ENCODE data around the gene PHC2. TPM values are rescaled to one million over a fixed set of nuclear protein-coding genes. Genes with fewer than 3 reads are reported as not detected.

The PHC2 gene
- total RNA-seq, 1 experiment from 2014 or later: 176 TPM

DNA sequence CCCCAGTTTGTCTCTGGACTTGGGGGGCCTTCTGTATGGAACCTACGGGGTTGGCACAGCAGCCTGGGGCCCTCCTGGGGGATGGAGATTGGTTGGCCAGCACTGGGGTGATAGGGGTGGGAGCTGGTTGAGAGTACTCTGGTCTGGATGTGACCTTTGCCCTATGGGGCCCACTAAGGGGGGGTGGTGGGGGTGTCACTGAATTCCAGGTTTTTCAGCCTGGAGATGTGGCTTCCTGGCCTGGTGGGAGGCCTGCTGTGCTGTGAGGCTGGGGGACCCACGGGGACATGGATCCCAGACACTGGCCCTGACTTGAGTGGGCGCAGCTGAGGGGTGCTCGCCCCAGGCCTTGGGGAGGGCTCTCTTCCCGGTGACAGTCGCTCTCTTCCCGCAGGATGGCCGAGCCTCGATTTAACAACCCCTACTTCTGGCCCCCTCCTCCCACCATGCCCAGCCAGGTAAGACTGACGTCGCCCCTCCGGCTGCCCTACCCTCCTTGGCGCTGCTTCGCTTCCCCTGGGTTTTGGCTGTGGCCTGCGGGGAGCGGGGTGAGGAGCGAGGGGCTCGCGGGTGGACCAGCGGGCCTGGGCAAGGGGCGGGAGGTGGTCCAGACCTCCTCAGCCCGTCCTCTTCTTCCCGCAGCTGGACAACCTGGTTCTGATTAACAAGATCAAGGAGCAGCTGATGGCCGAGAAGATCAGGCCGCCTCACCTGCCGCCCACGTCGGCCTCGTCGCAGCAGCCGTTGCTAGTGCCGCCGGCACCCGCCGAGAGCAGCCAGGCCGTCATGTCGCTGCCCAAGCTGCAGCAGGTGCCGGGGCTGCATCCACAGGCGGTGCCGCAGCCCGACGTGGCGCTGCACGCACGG lies 155.0 kb downstream of the PHC2 start (continued):
- TF ChIP-seq EZH2 (IDR thresholded peaks at IDR 0.05) (no peak), SRF (IDR thresholded peaks at IDR 0.05; ENCODE audit: low read depth) (no peak), ZFX (IDR thresholded peaks at IDR 0.05) (no peak), YY1 (IDR thresholded peaks at IDR 0.05; ENCODE audit: extremely low read depth, insufficient replicate concordance, low read depth, low read length) (no peak), SIN3A (IDR thresholded peaks at IDR 0.05; ENCODE audit: low read depth) (no peak), EZH2phosphoT487 (IDR thresholded peaks at IDR 0.05; ENCODE audit: borderline replicate concordance) (no peak), SP1 (IDR thresholded peaks at IDR 0.05; ENCODE audit: low read depth) (no peak)

DNA sequence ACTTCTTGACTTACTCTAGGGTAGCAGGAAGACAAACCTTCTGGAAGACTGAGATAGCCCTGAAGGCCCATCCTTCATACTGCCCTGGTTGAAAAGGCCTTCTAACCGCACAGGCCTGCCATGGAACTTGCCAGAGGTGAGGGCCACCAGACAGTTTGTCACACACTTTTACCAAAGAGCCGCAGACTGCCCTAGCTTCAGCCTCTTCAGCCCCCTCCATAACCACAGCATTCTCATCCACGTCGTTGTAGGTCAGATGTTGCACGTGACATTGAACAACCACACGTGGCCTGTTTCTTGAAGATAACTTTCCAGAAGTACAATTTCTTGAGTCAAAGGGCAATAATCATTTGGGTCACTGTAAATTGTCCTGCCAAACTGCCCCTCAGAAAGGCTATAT lies 155.7 kb downstream of the PHC2 start:
- H3K4me2 ChIP-seq (ENCODE audit: low read length): no peak overlapping the region
- ATAC-seq (no peak), DNase-seq (ENCODE audit: low read depth, low spot score) (no peak)
- BruUV-seq (replicated peaks): no TSS peak
- H3K9me2 ChIP-seq (ENCODE audit: insufficient read depth): no peaks in the 10 kb centered on the region
- H3K4me1 ChIP-seq (ENCODE audit: control insufficient read depth in 1 of 2, insufficient read depth in 2 of 2, low read length in 2 of 2): no peaks in the 10 kb centered on the region
- intact Hi-C loops (cut with micrococcal nuclease): no loop called here
- CTCF ChIA-PET: interaction anchor here (1.0 kb wide), 1 partner anchor 21 kb away, joined by 3 read pairs; no protein-coding TSS in a partner anchor
- no peaks in the 10 kb centered on the region for H3K27me3 ChIP-seq (ENCODE audit: insufficient read depth, low read length)
- H3K9me3 ChIP-seq (ENCODE audit: control insufficient read depth in 1 of 2, insufficient read depth in 1 of 2, low read depth in 1 of 2, low read length in 2 of 2): no peaks in the 10 kb centered on the region
- POLR2A ChIA-PET: no interaction called here
- no peaks in the 10 kb centered on the region for H3K36me3 ChIP-seq (ENCODE audit: control insufficient read depth in 1 of 2, insufficient read depth in 2 of 2, low read length in 2 of 2)
- H3K79me2 ChIP-seq (ENCODE audit: insufficient read depth, low read length): no peaks in the 10 kb centered on the region
- RAD21 ChIA-PET (ENCODE audit: low non-redundant PET in 1 of 2, low total read pairs in 2 of 2, uncharacterized antibody in 2 of 2, unreplicated experiment in 2 of 2): no interaction called here
- no peak overlapping the region for H2AFZ ChIP-seq (ENCODE audit: low read depth, low read length, poor library complexity, severe bottlenecking)
- TF ChIP-seq, protein P1, sequence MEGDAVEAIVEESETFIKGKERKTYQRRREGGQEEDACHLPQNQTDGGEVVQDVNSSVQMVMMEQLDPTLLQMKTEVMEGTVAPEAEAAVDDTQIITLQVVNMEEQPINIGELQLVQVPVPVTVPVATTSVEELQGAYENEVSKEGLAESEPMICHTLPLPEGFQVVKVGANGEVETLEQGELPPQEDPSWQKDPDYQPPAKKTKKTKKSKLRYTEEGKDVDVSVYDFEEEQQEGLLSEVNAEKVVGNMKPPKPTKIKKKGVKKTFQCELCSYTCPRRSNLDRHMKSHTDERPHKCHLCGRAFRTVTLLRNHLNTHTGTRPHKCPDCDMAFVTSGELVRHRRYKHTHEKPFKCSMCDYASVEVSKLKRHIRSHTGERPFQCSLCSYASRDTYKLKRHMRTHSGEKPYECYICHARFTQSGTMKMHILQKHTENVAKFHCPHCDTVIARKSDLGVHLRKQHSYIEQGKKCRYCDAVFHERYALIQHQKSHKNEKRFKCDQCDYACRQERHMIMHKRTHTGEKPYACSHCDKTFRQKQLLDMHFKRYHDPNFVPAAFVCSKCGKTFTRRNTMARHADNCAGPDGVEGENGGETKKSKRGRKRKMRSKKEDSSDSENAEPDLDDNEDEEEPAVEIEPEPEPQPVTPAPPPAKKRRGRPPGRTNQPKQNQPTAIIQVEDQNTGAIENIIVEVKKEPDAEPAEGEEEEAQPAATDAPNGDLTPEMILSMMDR (IDR thresholded peaks at IDR 0.05 in 2 of 3, conservative IDR thresholded peaks at IDR 0.05 in 1 of 3; ENCODE audit: borderline replicate concordance in 1 of 3, insufficient read depth in 1 of 3, low read depth in 2 of 3, low read length in 2 of 3): no peak
- TF ChIP-seq YY1 (IDR thresholded peaks at IDR 0.05; ENCODE audit: extremely low read depth, insufficient replicate concordance, low read depth, low read length) (no peak), ELF1 (IDR thresholded peaks at IDR 0.05; ENCODE audit: borderline replicate concordance, low read depth) (no peak), EGR1 (IDR thresholded peaks at IDR 0.05; ENCODE audit: low read depth) (no peak), JUND (IDR thresholded peaks at IDR 0.05) (no peak)
- TF ChIP-seq, protein P2, sequence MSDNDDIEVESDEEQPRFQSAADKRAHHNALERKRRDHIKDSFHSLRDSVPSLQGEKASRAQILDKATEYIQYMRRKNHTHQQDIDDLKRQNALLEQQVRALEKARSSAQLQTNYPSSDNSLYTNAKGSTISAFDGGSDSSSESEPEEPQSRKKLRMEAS (IDR thresholded peaks at IDR 0.05): no peak
- TF ChIP-seq, protein P3, sequence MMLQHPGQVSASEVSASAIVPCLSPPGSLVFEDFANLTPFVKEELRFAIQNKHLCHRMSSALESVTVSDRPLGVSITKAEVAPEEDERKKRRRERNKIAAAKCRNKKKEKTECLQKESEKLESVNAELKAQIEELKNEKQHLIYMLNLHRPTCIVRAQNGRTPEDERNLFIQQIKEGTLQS (IDR thresholded peaks at IDR 0.05): no peak
- no peak overlapping the region for H3K9ac ChIP-seq (ENCODE audit: low read length)
- no peak overlapping the region for H3K4me3 ChIP-seq (replicated peaks in 1 of 2; ENCODE audit: low read depth in 1 of 2, low read length in 2 of 2)
- H3K27ac ChIP-seq (ENCODE audit: low read depth, low read length): no peak overlapping the region
- H4K20me1 ChIP-seq (ENCODE audit: insufficient read depth): no peaks in the 10 kb centered on the region

Data from HCT116 (cell line).